Prostate gland (tissue), 2 donors: ENCODE measurements around the gene PRDM7.

Experiments used
- CTCF ChIP-seq, 4 experiments: fragments of 200-600 bp in 2 of 4; fragments of 450-650 bp in 2 of 4; sonication (generic) in 2 of 4; IDR thresholded peaks; 1 replicate in 3 of 4; 2 replicates in 1 of 4; pipeline ENCODE4 v1.5.1; 2016 to 2019; ENCODE audit warnings: antibody characterized with exemption in 4 of 4, mild to moderate bottlenecking in 2 of 4, moderate library complexity in 2 of 4
- POLR2A ChIP-seq: fragments of 450-650 bp; IDR thresholded peaks from one replicate; pipeline ENCODE4 v1.6.1; 2016; ENCODE audit warnings: antibody characterized with exemption, mild to moderate bottlenecking

- no peak for TF ChIP-seq POLR2A
- TF ChIP-seq CTCF (IDR thresholded peaks at IDR 0.05): no peak
Measured at GRCh38 chr16:90043526-90043925, 33.6 kb downstream of the PRDM7 start.
